ENCODE data around the gene MMP19.

GRCh38 chr12:55789893-55790292 is 52.8 kb downstream of the MMP19 start:
- no peak for TF ChIP-seq POLR2A (IDR thresholded peaks at IDR 0.05)
- TF ChIP-seq CTCF (IDR thresholded peaks at IDR 0.05) = no peak
